ENCODE measurements around the gene ACOT7. TPM values are rescaled to one million over a fixed set of nuclear protein-coding genes. Genes with fewer than 3 reads are reported as not detected.
"Not testable (repeated sequence)": the region's sequence is repeated elsewhere in the genome, so short reads cannot be mapped to it uniquely, and the experiment has no call there.

Gene ACOT7
- total RNA-seq, result 128 and 132 TPM in 2 replicates

GRCh38 chr1:6393400-6394187 is at the start of gene ACOT7:
ACOT7 (minus strand) TSS chr1:6393767; CDS start chr1:6393399, 368 bp downstream.
- intact Hi-C loops (cut with micrococcal nuclease), result loop anchor here (1.0 to 10.0 kb wide), 3 partner anchors 34 to 391 kb away; partner anchors contain the start of genes CAMTA1 and RPL22
- DNase-seq (ENCODE audit: low spot score), result peak; percentile 87
- H3K4me1 Mint-ChIP-seq (ENCODE audit: low read depth), result peaks cover 25% of the 10 kb centered on the region
- H3K27ac Mint-ChIP-seq, result peak within 1 kb of the TSS; percentile 91
- H3K27me3 Mint-ChIP-seq (ENCODE audit: low read depth), result no peaks in the 10 kb centered on the region
- no peaks in the 10 kb centered on the region for H3K9me3 Mint-ChIP-seq
- H3K36me3 Mint-ChIP-seq (ENCODE audit: low read depth), result peaks cover 11% of the 10 kb centered on the region
- H3K4me3 Mint-ChIP-seq (ENCODE audit: low read depth), result peak within 1 kb of the TSS; percentile 84

- H3K9me3 Mint-ChIP-seq, result no peaks in the 10 kb centered on the region
- intact Hi-C loops (cut with micrococcal nuclease), result no loop called here
- peaks cover 35% of the 10 kb centered on the region for H3K27me3 Mint-ChIP-seq (ENCODE audit: low read depth)
- H3K36me3 Mint-ChIP-seq (ENCODE audit: low read depth), result no peaks in the 10 kb centered on the region
- no peak for DNase-seq (ENCODE audit: low spot score)
- H3K27ac Mint-ChIP-seq, result no peak overlapping the region
- no peak overlapping the region for H3K4me3 Mint-ChIP-seq (ENCODE audit: low read depth)
- peaks cover 3% of the 10 kb centered on the region for H3K4me1 Mint-ChIP-seq (ENCODE audit: low read depth)
Measured at GRCh38 chr1:6441586-6441985, 48.0 kb upstream of the ACOT7 start.

GRCh38 chr1:6440198-6441126 is 46.9 kb upstream of the ACOT7 start:
- Mint-ChIP-seq H3K27me3 (ENCODE audit: low read depth) (peaks cover 27% of the 10 kb centered on the region), H3K9me3 (no peaks in the 10 kb centered on the region), H3K4me1 (ENCODE audit: low read depth) (peaks cover 3% of the 10 kb centered on the region), H3K27ac (no peak overlapping the region), H3K4me3 (ENCODE audit: low read depth) (no peak overlapping the region), H3K36me3 (ENCODE audit: low read depth) (no peaks in the 10 kb centered on the region)
- intact Hi-C loops (cut with micrococcal nuclease), result no loop called here
- peak; percentile 71 for DNase-seq (ENCODE audit: low spot score)

- DNase-seq (ENCODE audit: low spot score), result peak; percentile 65
- Mint-ChIP-seq H3K4me1 (ENCODE audit: low read depth) (peaks cover 3% of the 10 kb centered on the region), H3K4me3 (ENCODE audit: low read depth) (no peak overlapping the region), H3K27me3 (ENCODE audit: low read depth) (peaks cover 27% of the 10 kb centered on the region), H3K27ac (no peak overlapping the region), H3K36me3 (ENCODE audit: low read depth) (no peaks in the 10 kb centered on the region), H3K9me3 (no peaks in the 10 kb centered on the region)
- intact Hi-C loops (cut with micrococcal nuclease), result loop anchor here (2.0 kb wide), 1 partner anchor 191 kb away; no protein-coding TSS in a partner anchor
Measured at GRCh38 chr1:6438047-6438525, 44.5 kb upstream of the ACOT7 start.

- H3K9me3 Mint-ChIP-seq; H3K4me1 Mint-ChIP-seq (ENCODE audit: low read depth); H3K27ac Mint-ChIP-seq; DNase-seq (ENCODE audit: low spot score); H3K4me3 Mint-ChIP-seq (ENCODE audit: low read depth); H3K36me3 Mint-ChIP-seq (ENCODE audit: low read depth); intact Hi-C loops (cut with micrococcal nuclease): not testable (repeated sequence)
- H3K27me3 Mint-ChIP-seq (ENCODE audit: low read depth), result peaks cover 27% of the 10 kb centered on the region
Measured at GRCh38 chr1:6437012-6437700, 43.6 kb upstream of the ACOT7 start.

- H3K4me3 Mint-ChIP-seq (ENCODE audit: low read depth); H3K4me1 Mint-ChIP-seq (ENCODE audit: low read depth); H3K36me3 Mint-ChIP-seq (ENCODE audit: low read depth); H3K9me3 Mint-ChIP-seq; DNase-seq (ENCODE audit: low spot score); H3K27ac Mint-ChIP-seq; intact Hi-C loops (cut with micrococcal nuclease): not testable (repeated sequence)
- peaks cover 22% of the 10 kb centered on the region for H3K27me3 Mint-ChIP-seq (ENCODE audit: low read depth)
Measured at GRCh38 chr1:6436277-6436676, 42.7 kb upstream of the ACOT7 start.

- H3K4me1 Mint-ChIP-seq (ENCODE audit: low read depth), result peaks cover 3% of the 10 kb centered on the region
- intact Hi-C loops (cut with micrococcal nuclease), result no loop called here
- H3K27ac Mint-ChIP-seq, result no peak overlapping the region
- no peaks in the 10 kb centered on the region for H3K9me3 Mint-ChIP-seq
- no peaks in the 10 kb centered on the region for H3K36me3 Mint-ChIP-seq (ENCODE audit: low read depth)
- DNase-seq (ENCODE audit: low spot score), result no peak
- H3K4me3 Mint-ChIP-seq (ENCODE audit: low read depth), result no peak overlapping the region
- peaks cover 20% of the 10 kb centered on the region for H3K27me3 Mint-ChIP-seq (ENCODE audit: low read depth)
Measured at GRCh38 chr1:6435547-6435946, 42.0 kb upstream of the ACOT7 start.

DNA sequence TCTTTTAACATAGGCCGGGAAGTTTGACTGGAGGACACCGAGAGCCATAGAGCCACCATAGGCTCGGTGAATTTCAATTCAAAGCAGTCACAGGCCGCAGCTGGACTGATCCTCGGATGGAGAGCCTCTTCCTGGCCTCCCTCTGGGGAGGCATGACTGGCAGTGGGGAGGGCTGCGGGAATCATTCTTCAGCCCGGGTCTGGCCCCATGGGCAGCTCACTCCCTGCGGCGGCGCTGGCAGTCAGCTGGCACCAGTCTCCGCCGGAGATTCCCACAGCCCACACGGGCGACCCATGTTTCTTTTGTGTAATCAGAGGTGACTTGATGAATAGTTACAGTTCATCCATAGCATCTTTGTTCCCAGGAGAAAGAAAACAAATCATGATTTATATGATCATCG is 41.6 kb upstream of the ACOT7 start:
- Mint-ChIP-seq H3K36me3 (ENCODE audit: low read depth) (no peaks in the 10 kb centered on the region), H3K4me1 (ENCODE audit: low read depth) (peaks cover 3% of the 10 kb centered on the region), H3K27ac (no peak overlapping the region), H3K27me3 (ENCODE audit: low read depth) (peaks cover 20% of the 10 kb centered on the region), H3K4me3 (ENCODE audit: low read depth) (no peak overlapping the region), H3K9me3 (no peaks in the 10 kb centered on the region)
- DNase-seq (ENCODE audit: low spot score), result no peak
- intact Hi-C loops (cut with micrococcal nuclease), result no loop called here

GRCh38 chr1:6434186-6434585 is 40.6 kb upstream of the ACOT7 start:
- no peaks in the 10 kb centered on the region for H3K9me3 Mint-ChIP-seq
- H3K36me3 Mint-ChIP-seq (ENCODE audit: low read depth), result no peaks in the 10 kb centered on the region
- no peak overlapping the region for H3K4me3 Mint-ChIP-seq (ENCODE audit: low read depth)
- intact Hi-C loops (cut with micrococcal nuclease), result no loop called here
- H3K27me3 Mint-ChIP-seq (ENCODE audit: low read depth), result peaks cover 22% of the 10 kb centered on the region
- peaks cover under 1% of the 10 kb centered on the region for H3K4me1 Mint-ChIP-seq (ENCODE audit: low read depth)
- DNase-seq (ENCODE audit: low spot score), result no peak
- no peak overlapping the region for H3K27ac Mint-ChIP-seq

- intact Hi-C loops (cut with micrococcal nuclease); H3K27ac Mint-ChIP-seq; DNase-seq (ENCODE audit: low spot score); H3K4me1 Mint-ChIP-seq (ENCODE audit: low read depth); H3K36me3 Mint-ChIP-seq (ENCODE audit: low read depth); H3K9me3 Mint-ChIP-seq; H3K4me3 Mint-ChIP-seq (ENCODE audit: low read depth): not testable (repeated sequence)
- H3K27me3 Mint-ChIP-seq (ENCODE audit: low read depth), result peaks cover 16% of the 10 kb centered on the region
Measured at GRCh38 chr1:6431645-6432579, 38.3 kb upstream of the ACOT7 start.

DNA sequence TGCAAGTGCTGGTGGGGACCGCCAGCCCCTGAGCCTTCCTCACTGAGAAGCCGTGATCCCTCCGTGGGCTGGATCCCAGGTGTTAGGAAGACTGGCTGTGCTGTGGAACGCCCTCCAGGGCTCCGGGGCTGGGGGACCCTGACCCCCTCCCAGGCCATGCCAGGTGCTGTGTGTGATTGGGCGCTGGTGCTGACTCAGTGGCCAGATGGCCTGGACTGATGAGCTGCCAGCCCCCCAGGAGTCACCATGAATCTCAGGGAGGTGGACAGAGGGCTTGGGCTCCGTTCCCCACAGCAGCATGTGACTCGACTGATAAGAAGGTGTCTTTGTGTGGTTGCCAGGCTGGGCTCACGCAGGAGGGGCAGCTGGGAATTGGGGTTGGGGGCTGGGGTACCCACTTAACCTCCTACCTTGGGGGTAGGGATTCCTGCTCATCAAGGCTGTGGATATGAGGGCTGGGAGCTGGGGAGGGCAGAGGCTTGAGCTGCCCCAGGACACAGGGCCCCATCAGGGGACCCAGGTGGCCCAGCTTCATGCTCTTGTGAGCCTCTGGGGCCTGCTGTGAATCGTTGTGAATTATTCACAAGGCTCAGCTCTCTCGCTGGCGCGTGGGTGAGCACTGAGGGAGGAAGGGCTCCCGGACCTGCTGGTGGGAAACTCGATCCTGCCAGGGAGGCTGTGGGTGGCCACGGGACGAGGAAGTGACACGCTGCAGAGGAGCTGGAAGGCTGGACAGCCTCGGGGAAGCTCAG is 36.3 kb upstream of the ACOT7 start:
- H3K9me3 Mint-ChIP-seq; intact Hi-C loops (cut with micrococcal nuclease); H3K4me1 Mint-ChIP-seq (ENCODE audit: low read depth); H3K36me3 Mint-ChIP-seq (ENCODE audit: low read depth); DNase-seq (ENCODE audit: low spot score); H3K27ac Mint-ChIP-seq; H3K4me3 Mint-ChIP-seq (ENCODE audit: low read depth): not testable (repeated sequence)
- H3K27me3 Mint-ChIP-seq (ENCODE audit: low read depth), result peaks cover 27% of the 10 kb centered on the region
